ENCODE results near the gene OR1F1.

OR1F1 gene

GRCh38 chr16:3207086-3207953 is 19.3 kb downstream of the OR1F1 start:
- DNase-seq, result no peak

- DNase-seq, result no peak
These were observed 24.0 kb downstream of the OR1F1 start for GRCh38 chr16:3212006-3212405.

- no peak for DNase-seq
These were observed 24.6 kb downstream of the OR1F1 start for GRCh38 chr16:3212567-3212966.

- DNase-seq, result no peak
These were observed 27.0 kb downstream of the OR1F1 start for GRCh38 chr16:3214904-3215600.

- DNase-seq, result no peak
These were observed 27.7 kb downstream of the OR1F1 start for GRCh38 chr16:3215601-3216262.

DNA sequence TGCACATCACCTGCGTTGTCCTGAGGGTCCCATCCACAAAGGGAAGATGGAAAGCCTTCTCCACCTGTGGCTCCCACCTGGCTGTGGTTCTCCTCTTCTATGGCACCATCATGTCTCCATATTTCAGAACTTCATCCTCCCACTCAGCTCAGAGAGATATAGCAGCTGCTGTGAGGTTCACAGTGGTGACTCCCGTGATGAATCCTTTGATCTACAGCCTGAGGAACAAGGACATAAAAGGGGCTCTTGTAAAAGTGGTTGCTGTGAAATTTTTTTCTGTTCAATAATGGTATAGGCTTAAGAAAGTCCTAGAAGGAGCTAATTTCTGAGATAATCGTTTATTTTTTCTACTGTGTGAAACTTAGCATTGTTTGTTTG is 28.2 kb downstream of the OR1F1 start:
- DNase-seq, result no peak

DNA sequence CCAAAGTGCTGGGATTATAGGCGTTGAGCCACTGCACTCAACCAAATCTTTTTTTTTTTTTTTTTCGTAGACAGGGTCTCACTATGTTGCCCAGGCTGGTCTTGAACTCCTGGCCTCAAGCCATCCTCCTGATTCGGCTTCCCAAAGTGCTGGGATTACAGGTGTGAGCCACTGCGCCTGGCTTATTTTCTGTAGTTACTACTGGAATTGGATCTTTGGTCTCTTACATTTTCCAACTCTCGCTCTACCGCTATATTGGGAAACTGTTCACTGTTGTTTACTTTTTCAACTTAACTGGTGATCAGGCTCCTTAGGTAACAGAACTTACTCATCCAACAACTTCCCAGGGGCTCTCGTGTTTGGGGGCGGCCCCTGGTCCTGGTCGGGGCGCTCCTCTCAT is 32.8 kb downstream of the OR1F1 start:
- no peak for DNase-seq

DNA sequence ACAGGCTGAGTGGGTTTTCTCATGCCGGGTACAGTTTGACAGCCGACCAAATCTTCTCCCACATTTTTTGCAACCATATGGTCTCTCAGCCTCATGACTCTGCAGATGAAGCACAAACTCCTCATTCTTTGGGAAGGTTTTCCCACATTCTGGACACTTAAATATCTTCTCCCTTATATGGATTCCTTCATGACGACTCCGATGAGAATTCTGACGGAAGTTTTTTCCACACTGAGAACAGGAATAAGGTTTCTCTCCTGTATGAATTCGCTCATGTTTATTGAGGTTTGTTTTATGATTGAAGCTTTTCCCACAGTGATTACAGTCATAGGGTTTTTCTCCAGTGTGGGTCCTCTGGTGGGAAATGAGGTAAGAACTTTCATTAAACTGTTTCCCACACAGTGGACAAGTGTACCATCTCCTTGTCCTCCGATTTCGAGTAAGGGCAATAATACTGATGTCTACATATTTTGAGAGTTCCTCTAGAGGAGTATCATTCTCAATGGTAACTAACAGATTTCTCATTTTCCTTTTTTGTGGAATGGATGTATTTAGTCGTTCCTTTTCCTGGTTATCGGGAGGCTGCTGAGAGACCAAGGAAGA is 36.0 kb downstream of the OR1F1 start:
- no peak for DNase-seq

DNA sequence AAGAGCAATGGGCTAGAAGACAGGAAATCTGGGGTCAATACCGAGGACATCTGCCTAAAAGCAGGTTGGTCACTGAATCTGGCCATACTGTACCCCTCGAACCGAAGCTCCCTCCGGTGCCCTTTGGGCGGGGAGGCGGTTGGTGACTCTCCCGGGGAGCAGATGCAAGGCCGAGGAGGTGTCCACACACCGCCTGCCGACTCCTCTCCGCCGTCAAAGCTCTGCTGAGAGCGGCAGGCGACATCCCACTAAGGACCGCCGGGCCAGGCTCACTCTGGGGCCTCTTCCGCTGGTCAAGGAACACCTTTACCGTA is 46.5 kb downstream of the OR1F1 start:
- no peak for DNase-seq

- DNase-seq, result peak; percentile 92
These were observed 47.0 kb downstream of the OR1F1 start, which contains the start of gene ZNF200 for GRCh38 chr16:3234857-3235561. ZNF200 (minus strand) TSS chr16:3235158; CDS start chr16:3233755, 1,403 bp downstream.

GRCh38 chr16:3235856-3236669 is 48.1 kb downstream of the OR1F1 start:
- peak; percentile 15 for DNase-seq

GRCh38 chr16:3241761-3242160 is 53.8 kb downstream of the OR1F1 start:
- DNase-seq, result no peak

- DNase-seq, result no peak
These were observed 54.7 kb downstream of the OR1F1 start for GRCh38 chr16:3242709-3243108.

GRCh38 chr16:3243882-3244281 is 55.9 kb downstream of the OR1F1 start:
- DNase-seq, result no peak

- no peak for DNase-seq
These were observed 58.0 kb downstream of the OR1F1 start for GRCh38 chr16:3246002-3246401.

- no peak for DNase-seq
These were observed 58.9 kb downstream of the OR1F1 start for GRCh38 chr16:3246876-3247275.

- DNase-seq, result no peak
These were observed 60.6 kb downstream of the OR1F1 start for GRCh38 chr16:3248596-3248995.

GRCh38 chr16:3249020-3249419 is 61.0 kb downstream of the OR1F1 start:
- no peak for DNase-seq

- no peak for DNase-seq
These were observed 61.4 kb downstream of the OR1F1 start for GRCh38 chr16:3249451-3249850.

DNA sequence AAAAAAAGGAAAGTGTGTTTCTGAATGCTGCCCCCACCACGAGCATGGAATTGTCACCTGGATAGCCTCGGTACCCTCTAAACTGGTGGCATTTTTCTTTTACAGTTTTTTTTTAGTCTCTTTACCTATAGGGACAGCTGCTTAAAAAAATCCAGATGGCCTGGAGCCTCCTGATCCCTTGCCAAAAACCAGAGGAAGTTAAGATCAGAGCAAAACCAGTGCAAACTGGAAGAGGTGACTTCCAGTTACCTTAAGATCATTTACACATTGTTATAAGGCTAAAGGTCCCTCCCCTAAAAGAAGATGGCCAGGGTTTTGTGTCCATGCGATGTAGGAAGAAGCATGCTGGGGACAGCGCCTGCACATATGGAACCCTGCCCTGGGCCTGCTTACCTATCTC is 65.0 kb downstream of the OR1F1 start:
- no peak for DNase-seq

GRCh38 chr16:3254309-3254708 is 66.3 kb downstream of the OR1F1 start:
- DNase-seq, result no peak

Measured in stimulated activated CD4-positive, alpha-beta T cell treated with anti-CD3 and anti-CD28 coated beads, Interleukin-12 subunit alpha, Interleukin-12 subunit beta, amount 100 ng/mL, for 4 hours (primary cell).